GM18861 (cell line): ENCODE results near the gene GABRB1.
"Not testable (repeated sequence)": the region's sequence is repeated elsewhere in the genome, so short reads cannot be mapped to it uniquely, and the experiment has no call there.

Experiments
- ATAC-seq: cut with Tn5 transposase; IDR thresholded peaks from one replicate; pipeline ENCODE4 v1.9.1; 2021; ENCODE audit not compliant: unreplicated experiment

Gene GABRB1

GRCh38 chr4:47278631-47279030 is 247.3 kb downstream of the GABRB1 start:
- ATAC-seq: no peak

GRCh38 chr4:47287735-47288134 is 256.4 kb downstream of the GABRB1 start:
- ATAC-seq: no peak

- no peak for ATAC-seq
These were observed 258.4 kb downstream of the GABRB1 start for GRCh38 chr4:47289805-47290204.

GRCh38 chr4:47290873-47291272 is 259.5 kb downstream of the GABRB1 start:
- ATAC-seq: not testable (repeated sequence)

- no peak for ATAC-seq
These were observed 277.8 kb downstream of the GABRB1 start for GRCh38 chr4:47309165-47309564.

GRCh38 chr4:47312170-47312569 is 280.8 kb downstream of the GABRB1 start:
- ATAC-seq: no peak

GRCh38 chr4:47313384-47313783 is 282.0 kb downstream of the GABRB1 start:
- no peak for ATAC-seq

- peak; percentile 87 for ATAC-seq
These were observed 284.0 kb downstream of the GABRB1 start for GRCh38 chr4:47315346-47315745.

GRCh38 chr4:47326025-47326424 is 294.7 kb downstream of the GABRB1 start:
- no peak for ATAC-seq

- no peak for ATAC-seq
These were observed 299.5 kb downstream of the GABRB1 start for GRCh38 chr4:47330866-47331265.

GRCh38 chr4:47334652-47335051 is 303.3 kb downstream of the GABRB1 start:
- no peak for ATAC-seq

- no peak for ATAC-seq
These were observed 306.5 kb downstream of the GABRB1 start for GRCh38 chr4:47337893-47338292.

- no peak for ATAC-seq
These were observed 309.5 kb downstream of the GABRB1 start for GRCh38 chr4:47340914-47341313.

GRCh38 chr4:47342796-47343195 is 311.4 kb downstream of the GABRB1 start:
- no peak for ATAC-seq

GRCh38 chr4:47349326-47349725 is 318.0 kb downstream of the GABRB1 start:
- no peak for ATAC-seq

- ATAC-seq: no peak
These were observed 324.2 kb downstream of the GABRB1 start for GRCh38 chr4:47355568-47355967.

- no peak for ATAC-seq
These were observed 328.5 kb downstream of the GABRB1 start for GRCh38 chr4:47359891-47360290.

GRCh38 chr4:47367761-47368160 is 336.4 kb downstream of the GABRB1 start:
- no peak for ATAC-seq

- ATAC-seq: no peak
These were observed 336.8 kb downstream of the GABRB1 start for GRCh38 chr4:47368211-47368610.

- ATAC-seq: no peak
These were observed 341.2 kb downstream of the GABRB1 start for GRCh38 chr4:47372561-47372960.

GRCh38 chr4:47373174-47373573 is 341.8 kb downstream of the GABRB1 start:
- ATAC-seq: no peak

GRCh38 chr4:47373709-47374108 is 342.3 kb downstream of the GABRB1 start:
- no peak for ATAC-seq

- no peak for ATAC-seq
These were observed 343.1 kb downstream of the GABRB1 start for GRCh38 chr4:47374477-47374876.

GRCh38 chr4:47378021-47378530 is 346.7 kb downstream of the GABRB1 start:
- not testable (repeated sequence) for ATAC-seq
